ENCODE measurements around the gene SURF6.

SURF6 gene

GRCh38 chr9:133334161-133334560, 1.8 kb downstream of the SURF6 start:
- TF ChIP-seq CTCF (IDR thresholded peaks at IDR 0.05; ENCODE audit: poor library complexity, severe bottlenecking) = no peak
- peaks cover 48% of the 10 kb centered on the region for H3K36me3 ChIP-seq (ENCODE audit: low read depth)

GRCh38 chr9:133333566-133333965, 2.4 kb downstream of the SURF6 start:
- Histone ChIP-seq H3K27me3 (ENCODE audit: insufficient read depth, poor library complexity, severe bottlenecking) (no peaks in the 10 kb centered on the region), H3K27ac (ENCODE audit: poor library complexity, severe bottlenecking) (no peak overlapping the region), H3K36me3 (ENCODE audit: low read depth) (peaks cover 44% of the 10 kb centered on the region), H3K4me3 (ENCODE audit: severe bottlenecking) (no peak overlapping the region), H3K4me1 (ENCODE audit: insufficient read depth, poor library complexity, severe bottlenecking) (no peaks in the 10 kb centered on the region), H3K9me3 (ENCODE audit: severe bottlenecking) (no peaks in the 10 kb centered on the region)
- DNase-seq (ENCODE audit: low spot score) (peak; percentile 37), ATAC-seq (ENCODE audit: low read depth) (no peak)
- TF ChIP-seq CTCF (IDR thresholded peaks at IDR 0.05; ENCODE audit: poor library complexity, severe bottlenecking) = no peak

More at GRCh38 chr9:133334161-133334560, 1.8 kb downstream of the SURF6 start:
- Histone ChIP-seq H3K9me3 (ENCODE audit: severe bottlenecking) (no peaks in the 10 kb centered on the region), H3K27ac (ENCODE audit: poor library complexity, severe bottlenecking) (no peak overlapping the region), H3K4me3 (ENCODE audit: severe bottlenecking) (no peak overlapping the region), H3K4me1 (ENCODE audit: insufficient read depth, poor library complexity, severe bottlenecking) (no peaks in the 10 kb centered on the region), H3K27me3 (ENCODE audit: insufficient read depth, poor library complexity, severe bottlenecking) (no peaks in the 10 kb centered on the region)
- ATAC-seq (ENCODE audit: low read depth) = no peak
- DNase-seq (ENCODE audit: low spot score) = peak; percentile 23

GRCh38 chr9:133333011-133333410, 3.0 kb downstream of the SURF6 start:
- DNase-seq (ENCODE audit: low spot score) = no peak
- Histone ChIP-seq H3K36me3 (ENCODE audit: low read depth) (peaks cover 44% of the 10 kb centered on the region), H3K9me3 (ENCODE audit: severe bottlenecking) (no peaks in the 10 kb centered on the region), H3K4me1 (ENCODE audit: insufficient read depth, poor library complexity, severe bottlenecking) (no peaks in the 10 kb centered on the region), H3K27me3 (ENCODE audit: insufficient read depth, poor library complexity, severe bottlenecking) (no peaks in the 10 kb centered on the region), H3K4me3 (ENCODE audit: severe bottlenecking) (no peak overlapping the region), H3K27ac (ENCODE audit: poor library complexity, severe bottlenecking) (no peak overlapping the region)
- no peak for ATAC-seq (ENCODE audit: low read depth)
- no peak for TF ChIP-seq CTCF (IDR thresholded peaks at IDR 0.05; ENCODE audit: poor library complexity, severe bottlenecking)

GRCh38 chr9:133332381-133332730, 3.6 kb downstream of the SURF6 start:
- Histone ChIP-seq H3K27ac (ENCODE audit: poor library complexity, severe bottlenecking) (no peak overlapping the region), H3K36me3 (ENCODE audit: low read depth) (peaks cover 44% of the 10 kb centered on the region), H3K27me3 (ENCODE audit: insufficient read depth, poor library complexity, severe bottlenecking) (no peaks in the 10 kb centered on the region), H3K4me1 (ENCODE audit: insufficient read depth, poor library complexity, severe bottlenecking) (no peaks in the 10 kb centered on the region), H3K9me3 (ENCODE audit: severe bottlenecking) (no peaks in the 10 kb centered on the region), H3K4me3 (ENCODE audit: severe bottlenecking) (no peak overlapping the region)
- ATAC-seq (ENCODE audit: low read depth) = no peak
- no peak for TF ChIP-seq CTCF (IDR thresholded peaks at IDR 0.05; ENCODE audit: poor library complexity, severe bottlenecking)
- DNase-seq (ENCODE audit: low spot score) = no peak

- H3K9me3 ChIP-seq (ENCODE audit: severe bottlenecking) = no peaks in the 10 kb centered on the region
- DNase-seq (ENCODE audit: low spot score) (no peak), ATAC-seq (ENCODE audit: low read depth) (no peak)
- no peaks in the 10 kb centered on the region for H3K4me1 ChIP-seq (ENCODE audit: insufficient read depth, poor library complexity, severe bottlenecking)
- no peak overlapping the region for H3K27ac ChIP-seq (ENCODE audit: poor library complexity, severe bottlenecking)
- no peak overlapping the region for H3K4me3 ChIP-seq (ENCODE audit: severe bottlenecking)
- H3K36me3 ChIP-seq (ENCODE audit: low read depth) = peaks cover 44% of the 10 kb centered on the region
- no peak for TF ChIP-seq CTCF (IDR thresholded peaks at IDR 0.05; ENCODE audit: poor library complexity, severe bottlenecking)
- no peaks in the 10 kb centered on the region for H3K27me3 ChIP-seq (ENCODE audit: insufficient read depth, poor library complexity, severe bottlenecking)
Observed at GRCh38 chr9:133331641-133332380, 4.2 kb downstream of the SURF6 start.
